ENCODE results near the gene CNTNAP3B. TPM values are rescaled to one million over a fixed set of nuclear protein-coding genes. Genes with fewer than 3 reads are reported as not detected.
A peak's percentile ranks its signal among the peaks of the same experiment; 100 is the strongest.
"Not testable (repeated sequence)": the region's sequence is repeated elsewhere in the genome, so short reads cannot be mapped to it uniquely, and the experiment has no call there.

The CNTNAP3B gene
- 1.7 and 11.7 TPM in 2 replicates for total RNA-seq

GRCh38 chr9:42129073-42129729 is at the start of gene CNTNAP3B:
Gene CNTNAP3B (minus strand): TSS chr9:42129426. CDS start chr9:42129094, 332 bp downstream.
- not testable (repeated sequence) for DNase-seq (ENCODE audit: low read depth)

GRCh38 chr9:42160299-42160698 is 31.1 kb upstream of the CNTNAP3B start:
- DNase-seq (ENCODE audit: low read depth): peak; percentile 4

GRCh38 chr9:42127056-42127841 is 2.0 kb downstream of the CNTNAP3B start:
- DNase-seq (ENCODE audit: low read depth): peak; percentile 38

- DNase-seq (ENCODE audit: low read depth): not testable (repeated sequence)
Measured at GRCh38 chr9:42121007-42121406, 8.2 kb downstream of the CNTNAP3B start.

GRCh38 chr9:42095929-42096328 is 33.3 kb downstream of the CNTNAP3B start:
- not testable (repeated sequence) for DNase-seq (ENCODE audit: low read depth)

- DNase-seq (ENCODE audit: low read depth): not testable (repeated sequence)
Measured at GRCh38 chr9:42084559-42084952, 44.7 kb downstream of the CNTNAP3B start.

GRCh38 chr9:42083877-42084558 is 45.2 kb downstream of the CNTNAP3B start:
- not testable (repeated sequence) for DNase-seq (ENCODE audit: low read depth)

- peak; percentile 0 for DNase-seq (ENCODE audit: low read depth)
Measured at GRCh38 chr9:42080376-42080775, 48.9 kb downstream of the CNTNAP3B start.

GRCh38 chr9:42074868-42075267 is 54.4 kb downstream of the CNTNAP3B start:
- DNase-seq (ENCODE audit: low read depth): not testable (repeated sequence)

GRCh38 chr9:42071026-42071425 is 58.2 kb downstream of the CNTNAP3B start:
- not testable (repeated sequence) for DNase-seq (ENCODE audit: low read depth)

- DNase-seq (ENCODE audit: low read depth): not testable (repeated sequence)
Measured at GRCh38 chr9:42070035-42070799, 59.0 kb downstream of the CNTNAP3B start.

- DNase-seq (ENCODE audit: low read depth): not testable (repeated sequence)
Measured at GRCh38 chr9:42053874-42054273, 75.4 kb downstream of the CNTNAP3B start.

- not testable (repeated sequence) for DNase-seq (ENCODE audit: low read depth)
Measured at GRCh38 chr9:42050701-42051100, 78.5 kb downstream of the CNTNAP3B start.

GRCh38 chr9:42044422-42045010 is 84.7 kb downstream of the CNTNAP3B start:
- DNase-seq (ENCODE audit: low read depth): not testable (repeated sequence)

GRCh38 chr9:42033541-42033940 is 95.7 kb downstream of the CNTNAP3B start:
- not testable (repeated sequence) for DNase-seq (ENCODE audit: low read depth)

- not testable (repeated sequence) for DNase-seq (ENCODE audit: low read depth)
Measured at GRCh38 chr9:42020639-42021038, 108.6 kb downstream of the CNTNAP3B start.

GRCh38 chr9:42018220-42018922 is 110.9 kb downstream of the CNTNAP3B start:
- DNase-seq (ENCODE audit: low read depth): peak; percentile 0

- not testable (repeated sequence) for DNase-seq (ENCODE audit: low read depth)
Measured at GRCh38 chr9:42014317-42014716, 114.9 kb downstream of the CNTNAP3B start.

- not testable (repeated sequence) for DNase-seq (ENCODE audit: low read depth)
Measured at GRCh38 chr9:41991607-41992006, 137.6 kb downstream of the CNTNAP3B start.

- not testable (repeated sequence) for DNase-seq (ENCODE audit: low read depth)
Measured at GRCh38 chr9:41980271-41980670, 149.0 kb downstream of the CNTNAP3B start.
